Measurements from ENCODE around the gene SWT1.

Gene SWT1

GRCh38 chr1:185156854-185157598 is at the start of gene SWT1, which contains the start of gene TRMT1L:
Gene SWT1, plus strand, starts transcription at chr1:185157167. Its CDS starts 3,675 bp downstream, at chr1:185160842.
Gene TRMT1L, minus strand, starts transcription at chr1:185156953. Its CDS starts 241 bp downstream, at chr1:185156712.
- DNase-seq: peak; percentile 100

- DNase-seq: no peak
Measured at GRCh38 chr1:185108321-185108720, 48.6 kb upstream of the SWT1 start.

GRCh38 chr1:185110145-185110544 is 46.8 kb upstream of the SWT1 start:
- no peak for DNase-seq

DNA sequence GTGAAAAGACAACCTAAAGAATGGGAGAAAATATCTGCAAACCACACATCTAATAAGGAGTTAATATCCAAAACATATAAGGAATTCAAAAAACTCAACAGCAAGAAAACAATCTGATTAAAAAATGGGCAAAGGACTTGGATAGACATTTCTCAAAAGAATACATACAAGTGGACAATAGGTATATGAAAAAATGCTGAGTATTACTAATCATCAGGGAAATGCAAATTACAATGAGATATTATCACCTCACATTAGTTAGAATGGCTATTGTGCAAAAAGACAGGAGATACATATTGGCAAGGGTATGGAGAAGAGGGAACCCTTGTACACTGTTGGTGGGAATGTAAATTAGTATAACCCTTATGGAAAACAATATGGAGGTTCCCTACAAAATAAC is 45.1 kb upstream of the SWT1 start:
- DNase-seq: no peak

DNA sequence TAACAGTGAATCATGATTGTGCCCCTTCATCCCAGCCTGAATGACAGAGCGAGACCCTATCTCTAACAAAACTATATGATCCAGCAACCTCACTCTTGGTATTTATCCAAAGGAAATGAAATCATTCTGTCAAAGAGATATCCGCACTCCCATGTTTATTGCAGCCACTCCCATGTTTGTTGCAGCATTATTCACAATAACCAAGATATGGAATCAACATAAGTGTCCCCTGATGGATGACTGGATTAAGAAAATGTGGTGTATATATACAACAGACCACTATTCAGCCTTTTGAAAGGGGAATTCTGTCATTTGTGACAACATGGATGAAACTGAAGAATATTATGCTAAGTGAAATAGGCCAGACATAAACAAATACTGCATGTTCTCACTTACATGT is 44.6 kb upstream of the SWT1 start:
- no peak for DNase-seq

GRCh38 chr1:185129708-185130107 is 27.3 kb upstream of the SWT1 start:
- no peak for DNase-seq

- DNase-seq: no peak
Measured at GRCh38 chr1:185132534-185132933, 24.4 kb upstream of the SWT1 start.

DNA sequence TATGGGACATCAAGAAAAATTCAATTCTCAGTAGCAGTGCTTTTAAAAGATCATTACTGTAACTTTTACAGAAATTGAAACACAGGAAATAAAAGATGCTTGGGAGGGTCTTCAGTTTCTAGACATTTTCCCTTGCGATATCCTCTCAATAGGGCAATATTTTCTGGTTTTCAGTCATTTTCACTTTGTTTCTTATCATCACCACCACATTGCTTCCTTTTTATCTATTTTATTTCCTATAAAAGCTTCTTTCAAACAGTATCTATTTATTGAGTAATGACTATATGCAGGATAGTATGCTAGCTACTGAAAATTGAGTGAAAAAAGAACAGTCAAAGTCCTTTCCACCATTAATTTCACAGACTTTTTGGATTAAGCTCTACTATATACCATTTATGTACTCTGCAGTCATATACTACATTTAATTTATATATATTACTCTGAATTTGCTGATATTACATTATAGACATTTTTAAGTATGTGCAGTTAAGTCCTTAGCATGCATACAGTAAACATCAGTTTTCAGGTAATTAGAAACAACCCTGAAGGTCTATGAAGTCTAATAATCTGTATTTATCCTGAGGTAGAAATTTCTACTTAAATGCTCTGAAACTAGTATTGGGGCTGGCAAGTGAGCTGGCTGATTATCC is 18.9 kb upstream of the SWT1 start:
- no peak for DNase-seq

- no peak for DNase-seq
Measured at GRCh38 chr1:185139246-185139645, 17.7 kb upstream of the SWT1 start.

- DNase-seq: no peak
Measured at GRCh38 chr1:185144233-185144632, 12.7 kb upstream of the SWT1 start.

- no peak for DNase-seq
Measured at GRCh38 chr1:185151215-185151614, 5.8 kb upstream of the SWT1 start.

GRCh38 chr1:185152187-185152767 is 4.7 kb upstream of the SWT1 start:
- DNase-seq: no peak

GRCh38 chr1:185154912-185155513 is 2.0 kb upstream of the SWT1 start:
- DNase-seq: no peak

DNA sequence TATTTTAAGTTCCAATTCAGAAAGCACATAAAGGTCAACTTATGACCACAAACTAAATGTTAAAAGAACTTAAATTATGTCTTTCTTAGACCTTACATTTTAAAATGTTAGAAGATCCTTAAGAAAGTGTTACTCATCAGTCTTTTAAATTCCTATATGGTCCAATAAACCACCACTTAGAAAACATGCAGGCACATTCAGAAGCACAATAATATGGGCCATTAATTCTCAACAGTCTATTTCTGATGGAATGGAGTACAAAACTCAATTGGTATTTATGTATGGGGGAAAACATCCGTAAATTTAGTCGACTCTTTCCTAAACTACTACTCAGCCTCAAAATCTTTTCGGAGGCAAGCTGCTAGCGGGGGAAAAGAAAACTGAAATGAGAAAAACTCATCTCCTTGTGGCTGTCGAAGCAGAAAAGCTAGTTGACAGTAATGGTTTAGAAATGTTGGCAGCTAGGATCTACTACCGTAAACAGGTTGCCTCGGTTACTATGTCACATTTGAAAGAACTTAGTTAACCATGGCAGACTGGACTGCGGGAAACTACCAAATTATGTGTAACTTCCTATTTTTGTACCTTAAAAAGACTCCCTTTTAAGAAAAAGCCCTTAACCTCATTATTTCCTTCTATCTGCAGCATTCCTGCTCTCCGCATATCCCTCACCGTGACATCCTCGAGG is 1.2 kb upstream of the SWT1 start:
- DNase-seq: no peak

- peak; percentile 37 for DNase-seq
Measured at GRCh38 chr1:185156288-185156853, 596 bp upstream of the SWT1 start.

GRCh38 chr1:185157599-185158412 is 839 bp downstream of the SWT1 start:
- DNase-seq: no peak

GRCh38 chr1:185158800-185159199 is 1.8 kb downstream of the SWT1 start:
- DNase-seq: no peak

DNA sequence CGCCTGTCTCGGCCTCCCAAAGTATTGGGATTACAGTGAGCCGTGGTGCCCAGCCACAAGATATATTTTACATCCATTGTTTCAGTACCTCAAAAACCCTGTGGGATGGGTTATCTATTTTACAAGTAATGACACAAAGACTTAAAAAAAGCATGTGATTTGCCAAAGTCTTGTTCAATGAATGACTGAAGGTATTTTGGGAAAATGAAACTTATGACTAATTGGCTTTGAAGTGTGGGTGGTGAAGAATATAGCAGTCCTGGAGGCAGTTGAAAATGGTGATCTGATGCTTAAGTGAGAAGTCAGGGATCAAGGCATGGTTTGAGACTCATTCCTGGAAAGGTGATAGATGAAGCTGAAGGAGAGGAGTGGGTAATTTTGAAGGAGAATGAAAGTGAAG is 3.0 kb downstream of the SWT1 start:
- no peak for DNase-seq

GRCh38 chr1:185162491-185162890 is 5.5 kb downstream of the SWT1 start:
- no peak for DNase-seq

DNA sequence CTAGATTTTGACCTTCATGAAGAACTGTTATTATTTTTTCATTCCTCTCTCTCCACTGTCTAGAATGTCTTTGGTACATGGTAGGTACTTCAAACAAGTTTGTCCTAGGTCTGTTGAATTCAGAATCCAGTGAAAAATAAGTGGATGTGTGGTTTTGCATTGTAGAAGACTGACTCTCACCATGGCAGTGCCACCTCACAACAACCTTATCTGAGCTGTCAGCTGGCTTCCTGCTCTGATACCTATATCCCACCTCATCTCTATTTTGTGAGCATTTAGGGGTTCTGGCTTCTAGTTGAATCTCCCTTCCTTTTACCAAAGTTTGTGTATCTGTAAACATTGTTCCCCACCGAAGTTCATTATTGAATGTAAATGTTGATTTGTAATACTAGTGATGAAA is 9.1 kb downstream of the SWT1 start:
- no peak for DNase-seq

DNA sequence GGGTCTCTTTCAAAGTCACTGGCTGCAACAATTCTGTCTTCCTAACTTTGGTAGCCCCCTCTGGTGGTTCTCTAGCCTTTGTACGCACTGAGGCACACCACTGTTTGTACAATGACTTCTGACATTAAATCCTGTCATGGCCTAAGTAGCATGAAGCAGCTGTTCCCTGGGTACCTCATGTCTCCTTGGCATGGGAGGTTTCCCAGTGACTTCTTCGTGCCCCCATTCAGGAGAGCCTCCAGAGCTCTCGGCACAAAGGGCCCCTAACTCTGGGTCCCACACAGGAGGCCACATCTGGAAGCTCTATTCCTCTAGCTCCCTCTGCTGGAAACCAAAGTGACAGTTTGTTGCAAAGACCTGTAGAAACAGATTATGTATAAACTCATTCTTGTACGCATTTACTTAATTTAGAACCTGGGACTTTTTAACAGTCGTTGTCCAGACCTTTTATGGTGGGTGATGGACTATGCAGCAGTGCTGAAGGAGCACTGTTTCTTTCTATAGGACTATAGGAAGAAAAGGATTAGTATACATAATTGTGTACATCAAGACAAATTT is 13.4 kb downstream of the SWT1 start:
- DNase-seq: peak; percentile 78

DNA sequence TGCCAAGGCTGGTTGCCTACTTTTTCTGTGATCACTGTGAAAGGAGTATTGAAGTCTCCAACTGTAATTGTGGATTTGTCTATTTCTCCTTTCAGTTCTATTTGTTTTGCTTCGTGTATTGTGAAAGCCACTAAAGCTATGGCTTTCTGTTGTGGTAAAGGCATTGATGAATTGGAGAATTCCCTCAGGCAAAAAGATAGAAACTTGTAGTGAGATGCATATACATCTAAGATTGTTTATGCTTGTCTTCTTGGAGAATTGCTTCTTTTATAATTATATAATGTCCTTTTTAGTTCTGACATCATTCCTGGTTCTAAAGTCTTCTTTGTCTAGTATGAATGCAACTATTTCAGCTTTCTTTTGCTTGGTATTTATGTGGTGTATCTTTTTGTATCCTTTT is 36.8 kb downstream of the SWT1 start:
- DNase-seq: no peak
